Gastroesophageal sphincter (tissue), 4 donors: ENCODE data around the gene NUDT17. TPM values are rescaled to one million over a fixed set of nuclear protein-coding genes. Genes with fewer than 3 reads are reported as not detected.

ENCODE experiments used
- ATAC-seq: fragments of 150-250 bp; one replicate; pipeline ENCODE4 v1.9.1; 2016; ENCODE audit warnings: mild to moderate bottlenecking, moderate library complexity
- H3K27ac ChIP-seq, 4 donors: fragments of 200-600 bp; sonication (generic) in 3 of 4; 1 replicate in 3 of 4; 2 replicates in 1 of 4; pipeline ENCODE4 v1.5.1; 2016 to 2019
- H3K27me3 ChIP-seq: fragments of 200-600 bp; sonication (generic); one replicate; pipeline ENCODE4 v1.5.1; 2019
- H3K36me3 ChIP-seq, 2 donors: fragments of 200-600 bp; sonication (generic); one replicate each; pipeline ENCODE4 v1.5.1; 2019; ENCODE audit warnings: control low read depth in 1 of 2
- H3K4me1 ChIP-seq, 3 donors: fragments of 200-600 bp; sonication (generic); 1 replicate in 2 of 3; 2 replicates in 1 of 3; pipeline ENCODE4 v1.5.1; 2016 to 2019; ENCODE audit warnings: control low read depth in 2 of 3
- H3K4me3 ChIP-seq, 2 donors: fragments of 200-600 bp; sonication (generic); one replicate each; pipeline ENCODE4 v1.5.1; 2019; ENCODE audit warnings: mild to moderate bottlenecking in 1 of 2, moderate library complexity in 1 of 2
- H3K9me3 ChIP-seq, 3 donors: fragments of 200-600 bp; sonication (generic); one replicate each; pipeline ENCODE4 v1.5.1; 2017 to 2019; ENCODE audit warnings: control low read depth in 2 of 3
- EP300 ChIP-seq: sonication (generic); formaldehyde crosslinking; IDR thresholded peaks from one replicate; pipeline ENCODE4 v1.6.1; 2017; ENCODE audit warnings: antibody characterized with exemption, mild to moderate bottlenecking
- POLR2A ChIP-seq, 2 donors: fragments of 450-650 bp; IDR thresholded peaks; one replicate each; pipeline ENCODE4 v1.6.1; 2017; ENCODE audit warnings: antibody characterized with exemption in 2 of 2, mild to moderate bottlenecking in 2 of 2, moderate library complexity in 1 of 2
- POLR2AphosphoS5 ChIP-seq: sonication (generic); formaldehyde crosslinking; IDR thresholded peaks from one replicate; pipeline ENCODE4 v1.6.1; 2017; ENCODE audit warnings: antibody characterized with exemption
- WGBS, 2 donors: methylation state at CpG; one replicate each; pipeline ENCODE4 v1.1.5; 2018; ENCODE audit warnings: low coverage in 1 of 2; 5-methylcytosine and 5-hydroxymethylcytosine counted together
- small RNA-seq, 4 donors: library from RNA; depleted of rRNA; stranded (forward); fragments of <200 nt; gene quantifications; one replicate each; pipeline ENCODE3, GENCODE V24; 2016
- total RNA-seq, 4 donors: library from RNA; depleted of rRNA; stranded (reverse); fragments of >200 nt; gene quantifications; one replicate each; pipeline ENCODE4 v1.1.0, GENCODE V29; 2016
- TF ChIP-seq, protein P1 (sequence below), 4 experiments: fragments of 200-600 bp in 2 of 4; fragments of 450-650 bp in 2 of 4; sonication (generic) in 1 of 4; IDR thresholded peaks; one replicate each; pipeline ENCODE4 v1.5.1; 2017 to 2019; ENCODE audit warnings: antibody characterized with exemption in 4 of 4, mild to moderate bottlenecking in 2 of 4, moderate library complexity in 2 of 4

Gene NUDT17
- total RNA-seq, 4 donors from 2014 or later: 0.40 to 3.5 (median 2.2) TPM

DNA sequence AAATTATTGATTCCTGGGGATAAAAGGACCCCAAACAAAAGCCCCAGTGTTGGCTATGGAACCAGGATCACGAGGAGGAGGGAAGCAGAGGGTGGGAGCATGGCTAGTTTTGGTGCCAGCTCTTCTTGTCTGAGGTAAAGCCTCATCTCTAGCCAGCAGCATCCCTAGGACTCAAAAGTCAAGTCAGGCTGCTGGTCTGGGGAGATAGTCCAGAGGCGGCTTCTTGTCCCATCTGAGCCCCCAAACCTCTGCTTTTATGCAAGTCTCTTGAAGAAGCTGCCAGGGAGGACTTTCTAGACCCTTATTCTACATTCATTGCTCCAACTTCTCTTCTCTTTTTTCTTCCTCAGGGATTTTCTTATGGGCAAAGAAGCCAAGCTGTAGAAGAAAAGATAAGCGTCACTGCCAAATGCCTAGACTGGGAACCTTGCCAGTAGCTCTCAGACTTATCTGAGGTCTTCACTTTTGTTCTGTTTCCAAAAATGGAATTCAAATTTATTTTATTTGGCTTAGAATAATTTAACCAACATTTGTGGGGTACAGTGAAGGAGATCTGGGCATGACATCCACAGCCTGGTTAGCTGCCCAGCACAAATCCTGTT, 47.2 kb downstream of the NUDT17 start:
- peak overlapping the region in 1 of 2 donors; percentile 5 for H3K4me3 ChIP-seq
- no peak for TF ChIP-seq EP300
- no peak for ATAC-seq
- peak overlapping the region; percentile 68 to 91 (median 84) for H3K27ac ChIP-seq
- H3K36me3 ChIP-seq: no peaks in the 10 kb centered on the region
- 38 to 39% methylated on average over 3 of the region's 3 CpGs for WGBS, 2 donors
- H3K4me1 ChIP-seq: peaks cover 7 to 25% (median 14%) of the 10 kb centered on the region in 3 donors
- no peaks in the 10 kb centered on the region for H3K9me3 ChIP-seq
- no peaks in the 10 kb centered on the region for H3K27me3 ChIP-seq

DNA sequence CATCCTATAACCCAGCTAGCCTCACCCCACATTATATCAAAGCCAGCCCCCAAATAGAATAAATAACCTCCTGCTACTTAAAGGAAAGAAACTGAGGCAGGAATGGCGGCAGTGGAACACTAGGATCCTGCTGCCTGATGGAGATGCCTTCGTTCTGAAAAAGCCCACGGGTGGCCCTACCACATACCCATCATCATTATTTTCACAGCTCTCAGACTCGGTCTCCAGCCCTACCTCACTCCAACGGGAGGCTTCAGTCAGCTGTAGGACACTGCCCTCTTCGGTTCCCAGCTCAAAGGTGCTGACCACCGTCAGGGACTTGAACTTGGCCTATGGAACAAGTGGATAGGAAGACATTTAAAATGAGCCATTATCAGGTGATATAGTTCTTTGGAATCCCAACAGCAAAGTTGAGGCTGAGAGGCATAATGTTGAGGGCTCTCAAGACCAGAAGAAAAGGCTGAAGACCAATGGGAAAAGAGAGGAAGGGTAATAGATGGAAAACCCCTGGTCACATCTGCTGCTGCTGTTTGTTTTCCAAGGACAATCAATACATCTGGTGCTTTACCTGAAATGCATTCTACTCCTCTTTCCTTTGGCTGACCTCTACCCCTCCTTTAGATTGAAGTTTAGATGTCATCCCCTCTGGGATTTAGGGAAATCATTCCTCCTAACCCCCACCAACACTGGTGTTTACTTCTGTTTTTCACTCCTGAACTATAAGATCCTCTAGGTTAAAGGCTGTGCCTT, 48.1 kb downstream of the NUDT17 start:
- Histone ChIP-seq H3K36me3 (no peaks in the 10 kb centered on the region), H3K27me3 (no peaks in the 10 kb centered on the region), H3K9me3 (no peaks in the 10 kb centered on the region), H3K27ac (peak overlapping the region in 3 of 4 donors; percentile 84 to 91 (median 84)), H3K4me3 (no peak overlapping the region), H3K4me1 (peaks cover 7 to 25% (median 14%) of the 10 kb centered on the region in 3 donors)
- TF ChIP-seq POLR2A (IDR thresholded peaks at IDR 0.05) (no peak), POLR2AphosphoS5 (no peak), EP300 (no peak)
- TF ChIP-seq, protein P1, sequence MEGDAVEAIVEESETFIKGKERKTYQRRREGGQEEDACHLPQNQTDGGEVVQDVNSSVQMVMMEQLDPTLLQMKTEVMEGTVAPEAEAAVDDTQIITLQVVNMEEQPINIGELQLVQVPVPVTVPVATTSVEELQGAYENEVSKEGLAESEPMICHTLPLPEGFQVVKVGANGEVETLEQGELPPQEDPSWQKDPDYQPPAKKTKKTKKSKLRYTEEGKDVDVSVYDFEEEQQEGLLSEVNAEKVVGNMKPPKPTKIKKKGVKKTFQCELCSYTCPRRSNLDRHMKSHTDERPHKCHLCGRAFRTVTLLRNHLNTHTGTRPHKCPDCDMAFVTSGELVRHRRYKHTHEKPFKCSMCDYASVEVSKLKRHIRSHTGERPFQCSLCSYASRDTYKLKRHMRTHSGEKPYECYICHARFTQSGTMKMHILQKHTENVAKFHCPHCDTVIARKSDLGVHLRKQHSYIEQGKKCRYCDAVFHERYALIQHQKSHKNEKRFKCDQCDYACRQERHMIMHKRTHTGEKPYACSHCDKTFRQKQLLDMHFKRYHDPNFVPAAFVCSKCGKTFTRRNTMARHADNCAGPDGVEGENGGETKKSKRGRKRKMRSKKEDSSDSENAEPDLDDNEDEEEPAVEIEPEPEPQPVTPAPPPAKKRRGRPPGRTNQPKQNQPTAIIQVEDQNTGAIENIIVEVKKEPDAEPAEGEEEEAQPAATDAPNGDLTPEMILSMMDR (IDR thresholded peaks at IDR 0.05): no peak
- ATAC-seq: no peak
- 100% methylated on average over 3 of the region's 7 CpGs; no CpG with 5 or more reads in 1 of the 2 donors for WGBS, 2 donors

DNA sequence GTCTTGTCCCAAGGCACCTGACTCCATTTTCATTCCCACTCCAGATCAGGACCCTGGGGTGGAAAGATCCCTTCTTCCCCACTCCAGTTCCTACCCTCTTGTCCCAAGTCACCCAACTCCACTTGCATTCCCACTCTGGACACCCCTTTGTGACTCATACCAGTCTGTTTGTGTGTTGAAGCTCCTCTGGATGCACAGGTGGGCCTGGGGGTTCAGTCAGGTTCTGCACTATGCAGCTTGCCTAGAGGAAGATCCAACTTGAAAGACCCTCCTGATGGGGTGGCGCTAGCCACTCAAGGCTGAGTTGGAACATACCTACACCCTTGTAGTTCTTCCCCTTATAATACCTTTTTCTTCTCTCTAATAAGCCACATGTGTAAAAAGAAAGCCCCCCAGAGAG, 50.0 kb downstream of the NUDT17 start:
- no peak for ATAC-seq
- no peaks in the 10 kb centered on the region for H3K9me3 ChIP-seq
- H3K27ac ChIP-seq: no peak overlapping the region
- 100% methylated on average over 1 of the region's 1 CpG; no CpG with 5 or more reads in 1 of the 2 donors for WGBS, 2 donors
- TF ChIP-seq POLR2AphosphoS5: no peak
- TF ChIP-seq, protein P1 (IDR thresholded peaks at IDR 0.05): no peak
- no peak for TF ChIP-seq EP300
- no peak for TF ChIP-seq POLR2A (IDR thresholded peaks at IDR 0.05)
- no peaks in the 10 kb centered on the region for H3K27me3 ChIP-seq
- H3K4me3 ChIP-seq: no peak overlapping the region
- H3K36me3 ChIP-seq: no peaks in the 10 kb centered on the region
- peaks cover 7 to 25% (median 14%) of the 10 kb centered on the region in 3 donors for H3K4me1 ChIP-seq

DNA sequence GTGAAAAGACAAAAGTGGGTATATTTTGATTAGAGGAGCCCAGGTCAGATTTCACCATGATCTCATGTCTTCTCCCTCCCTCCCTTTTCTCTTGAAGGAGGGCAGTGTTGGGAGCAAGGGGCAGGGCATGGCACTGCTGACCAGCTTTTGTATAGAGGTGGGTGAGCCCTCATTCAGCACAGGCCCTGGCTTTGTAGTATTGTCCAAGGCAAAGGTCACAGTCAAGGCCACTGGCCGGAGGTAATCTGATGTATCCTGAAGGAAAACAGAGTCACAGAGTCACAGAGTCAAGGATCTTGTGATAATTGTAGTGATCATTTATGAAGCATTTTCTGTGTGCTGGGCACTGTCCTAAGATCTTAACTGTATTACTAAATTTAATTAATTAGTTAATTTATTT, 52.5 kb downstream of the NUDT17 start:
- no peaks in the 10 kb centered on the region for H3K36me3 ChIP-seq
- WGBS, 2 donors: 94 to 100% methylated on average over 1 of the region's 1 CpG

More for the DNA sequence above, 52.5 kb downstream of the NUDT17 start:
- H3K4me1 ChIP-seq: peaks cover 0 to 3% (median 0%) of the 10 kb centered on the region in 3 donors
- TF ChIP-seq POLR2AphosphoS5 (no peak), EP300 (no peak), POLR2A (IDR thresholded peaks at IDR 0.05) (no peak)
- TF ChIP-seq, protein P1 (IDR thresholded peaks at IDR 0.05): no peak
- H3K9me3 ChIP-seq: no peaks in the 10 kb centered on the region
- ATAC-seq: no peak
- no peak overlapping the region for H3K4me3 ChIP-seq
- no peak overlapping the region for H3K27ac ChIP-seq
- no peaks in the 10 kb centered on the region for H3K27me3 ChIP-seq

Small RNA genes lying within 50 kb of the gene (small RNA-seq; reads per million reads assigned to genes)
- 0 reads per million in 4 donors for gene MIR6736

Other genes starting within 250 kb of the NUDT17 start
- gene GPR89A, start 237.6 kb upstream of the NUDT17 start, total RNA-seq: 10 to 100 TPM; 14.6 to 34.6 (median 28.6) TPM
- under 1 TPM in 2 of 4 donors, not detected in 2; 0.46 to 0.87 TPM for gene PDZK1, start 138.3 kb upstream of the NUDT17 start, total RNA-seq
- 1 to 10 TPM in 1 of 4 donors, under 1 TPM in 1, not detected in 2; 0.23 to 1.0 TPM for gene CD160, start 126.1 kb upstream of the NUDT17 start, total RNA-seq
- gene RNF115, start 21.5 kb upstream of the NUDT17 start, total RNA-seq: 10 to 100 TPM; 34.3 to 54.9 (median 39.9) TPM
- gene POLR3C, start 21.4 kb upstream of the NUDT17 start, total RNA-seq: 10 to 100 TPM; 24.8 to 37.7 (median 29.9) TPM
- 10 to 100 TPM; 14.0 to 26.0 (median 19.2) TPM for gene PIAS3, start 13.5 kb downstream of the NUDT17 start, total RNA-seq
- 10 to 100 TPM in 1 of 4 donors, 1 to 10 TPM in 3; 5.2 to 13.7 (median 7.9) TPM for gene ANKRD35, start 40.2 kb downstream of the NUDT17 start, total RNA-seq
- 1 to 10 TPM; 4.9 to 7.1 (median 5.2) TPM for gene ITGA10, start 64.4 kb downstream of the NUDT17 start, total RNA-seq
- 10 to 100 TPM; 22.1 to 29.1 (median 28.1) TPM for gene PEX11B, start 73.1 kb downstream of the NUDT17 start, total RNA-seq
- 100 to 1,000 TPM in 3 of 4 donors, 10 to 100 TPM in 1; 75.7 to 135 (median 117) TPM for gene RBM8A, start 81.9 kb downstream of the NUDT17 start, total RNA-seq
- gene LIX1L, start 112.4 kb downstream of the NUDT17 start, total RNA-seq: 10 to 100 TPM; 37.8 to 53.5 (median 45.3) TPM
- 1 to 10 TPM in 1 of 4 donors, under 1 TPM in 2, not detected in 1; 0.62 to 1.9 (median 0.67) TPM for gene ANKRD34A, start 118.9 kb downstream of the NUDT17 start, total RNA-seq
- 10 to 100 TPM; 32.9 to 44.0 (median 37.6) TPM for gene POLR3GL, start 119.1 kb downstream of the NUDT17 start, total RNA-seq
- 1,000 to 10,000 TPM; 2,024 to 3,704 (median 2,348) TPM for gene TXNIP, start 150.9 kb downstream of the NUDT17 start, total RNA-seq
- under 1 TPM in 1 of 4 donors, not detected in 3; 0.77 TPM for gene HJV, start 176.1 kb downstream of the NUDT17 start, total RNA-seq